Epidermal melanocyte (primary cell): ENCODE results near the gene RALGAPA2.

ENCODE experiments used
- DNase-seq: peaks from one replicate; pipeline ENCODE4 v3.0.0; 2011; ENCODE audit warnings: low spot score; ENCODE audit not compliant: insufficient read length

RALGAPA2 gene

GRCh38 chr20:20712474-20713243, at the start of gene RALGAPA2:
RALGAPA2 (minus strand) TSS chr20:20712644; CDS start chr20:20712480, 164 bp downstream.
- peak; percentile 87 for DNase-seq

GRCh38 chr20:20761301-20761700, 48.9 kb upstream of the RALGAPA2 start:
- no peak for DNase-seq

- DNase-seq, result no peak
Observed at GRCh38 chr20:20759132-20759531, 46.7 kb upstream of the RALGAPA2 start.

DNA sequence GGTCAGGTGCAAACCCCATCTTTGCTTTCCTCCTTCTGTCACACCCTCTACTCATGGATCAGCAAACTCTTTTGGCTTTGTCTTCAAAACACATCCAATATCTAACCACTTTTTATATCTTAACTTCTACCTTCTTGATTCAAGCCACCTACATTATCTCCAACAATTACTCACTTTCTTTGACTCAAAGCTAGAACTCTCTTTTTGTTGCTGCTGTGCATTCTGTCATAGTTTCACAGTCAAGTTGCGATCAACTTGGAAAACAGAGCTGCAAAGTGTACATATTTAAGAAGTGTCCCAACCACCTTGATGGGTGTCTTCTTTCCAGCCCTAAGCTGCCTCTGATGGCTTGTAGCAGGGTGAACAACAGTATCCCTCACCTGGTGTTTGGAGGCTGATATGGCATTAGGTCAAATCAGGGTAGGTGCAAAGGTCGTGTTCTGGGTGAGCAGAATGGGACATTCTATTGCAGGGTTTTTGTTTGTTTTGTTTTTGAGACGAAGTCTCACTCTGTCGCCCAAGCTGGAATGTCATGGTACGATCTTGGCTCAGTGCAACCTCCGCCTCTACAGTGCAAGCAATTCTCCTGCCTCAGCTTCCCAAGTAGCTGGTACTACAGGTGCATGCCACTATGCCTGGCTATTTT, 43.4 kb upstream of the RALGAPA2 start:
- DNase-seq, result no peak

DNA sequence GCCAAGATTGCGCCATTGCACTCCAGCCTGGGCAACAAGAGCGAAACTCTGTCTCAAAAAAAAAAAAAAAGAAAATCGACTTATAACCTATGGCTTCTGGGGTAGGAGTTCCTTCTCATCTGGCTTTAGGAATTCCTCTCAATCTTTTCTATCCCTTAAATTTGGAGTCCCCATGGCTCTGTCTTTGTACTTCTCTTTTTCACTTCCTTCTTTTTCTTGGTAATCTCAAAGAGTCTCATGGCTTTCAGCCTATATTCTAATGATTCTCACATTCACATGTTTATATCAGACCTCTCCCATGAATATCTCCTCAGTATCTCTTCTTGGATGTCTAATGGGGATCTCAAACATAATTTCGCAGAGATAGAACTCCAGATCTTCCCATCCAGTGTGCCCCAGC, 42.8 kb upstream of the RALGAPA2 start:
- DNase-seq, result no peak

- no peak for DNase-seq
Observed at GRCh38 chr20:20754714-20755113, 42.3 kb upstream of the RALGAPA2 start.

GRCh38 chr20:20752712-20753111, 40.3 kb upstream of the RALGAPA2 start:
- no peak for DNase-seq

- DNase-seq, result no peak
Observed at GRCh38 chr20:20747298-20747697, 34.9 kb upstream of the RALGAPA2 start.

DNA sequence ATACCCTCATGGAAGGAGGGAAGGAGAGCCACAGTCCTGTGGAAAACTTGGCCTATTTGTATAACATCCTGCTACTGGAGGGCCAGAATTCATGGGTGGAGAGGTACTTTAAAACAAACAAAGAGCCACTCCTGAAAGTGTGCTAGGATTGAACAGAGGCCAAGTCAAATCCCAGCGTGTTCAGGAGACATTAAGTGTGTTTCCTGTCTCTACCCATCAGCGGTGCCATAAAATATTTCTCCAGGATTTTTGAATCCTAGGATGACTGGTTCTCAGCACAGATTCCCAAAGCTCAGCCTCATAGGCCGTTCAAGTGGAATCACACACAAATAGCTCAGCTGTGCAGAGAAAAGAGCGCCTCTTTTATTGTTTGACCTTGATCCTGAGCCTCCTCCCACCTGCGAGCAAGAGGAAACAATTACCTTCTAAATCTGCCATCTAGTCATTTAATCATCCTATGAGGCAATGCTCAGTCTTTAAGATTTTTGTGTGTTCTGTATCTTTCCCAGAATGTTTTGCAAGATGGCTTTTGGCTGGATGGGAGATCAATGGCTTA, 31.8 kb upstream of the RALGAPA2 start:
- no peak for DNase-seq

GRCh38 chr20:20743511-20744169, 31.2 kb upstream of the RALGAPA2 start:
- no peak for DNase-seq

DNA sequence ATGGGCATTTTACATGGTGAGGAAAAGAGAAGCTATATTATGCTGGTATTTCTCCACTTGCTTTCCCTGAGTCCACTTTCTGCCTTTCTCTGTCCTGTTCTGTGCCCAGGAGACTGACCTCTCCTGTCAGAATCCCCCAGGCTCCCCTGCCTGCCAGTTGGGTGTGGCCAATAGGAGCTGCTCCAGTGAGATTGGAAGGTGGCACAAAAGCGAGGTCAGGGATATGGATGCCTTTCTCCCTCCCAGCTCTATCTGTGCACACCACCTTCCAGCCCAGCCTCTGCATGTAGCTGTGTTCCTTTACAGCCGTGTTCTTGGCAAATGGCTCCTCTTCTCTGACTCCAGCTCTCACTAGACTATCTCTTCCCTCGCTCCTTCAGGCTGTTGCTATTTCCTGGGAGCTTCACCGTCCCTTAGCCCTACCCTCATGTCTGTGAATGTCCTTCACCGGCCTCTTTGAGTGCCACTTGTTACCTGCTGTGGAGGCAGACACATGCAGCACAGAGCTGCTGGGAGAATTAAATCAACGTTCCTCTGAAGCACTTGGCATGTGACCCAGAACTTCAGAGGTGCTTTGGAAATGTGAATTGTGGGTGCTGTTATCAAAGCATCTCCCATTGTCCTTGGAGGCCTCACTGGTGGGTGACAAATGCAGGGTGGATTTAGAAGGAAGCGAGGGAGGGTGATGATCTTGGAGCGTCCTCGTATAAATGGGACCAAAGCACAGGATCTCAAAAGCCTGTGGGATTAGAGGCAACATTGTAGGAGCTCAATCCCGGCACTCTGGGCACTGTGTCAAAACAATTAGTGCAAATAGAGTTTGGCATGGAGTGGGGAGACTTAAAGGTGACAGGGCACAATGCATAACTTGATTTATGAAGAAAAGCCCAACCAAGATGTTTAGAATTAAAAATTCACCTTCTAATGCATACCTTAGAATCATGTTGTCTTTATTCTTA, 28.9 kb upstream of the RALGAPA2 start:
- DNase-seq, result no peak

DNA sequence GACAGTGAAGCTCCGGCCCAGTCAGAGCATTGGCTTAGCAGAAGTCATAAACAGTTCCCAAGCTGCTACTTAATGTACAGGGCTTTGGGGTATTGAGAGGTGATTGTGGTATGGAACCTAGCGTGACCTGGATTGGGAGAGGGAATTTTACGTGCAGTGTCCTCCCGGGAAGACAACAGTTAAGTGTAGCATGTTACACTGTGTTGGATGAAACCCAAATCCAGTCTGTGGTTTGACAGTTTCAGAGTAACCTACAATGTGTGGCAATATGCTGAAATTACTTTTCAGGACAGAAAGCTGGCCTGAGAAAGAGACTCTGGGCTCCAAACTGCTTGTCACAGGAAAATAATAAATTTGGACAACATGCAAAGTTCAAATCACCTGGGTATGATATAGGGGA, 28.1 kb upstream of the RALGAPA2 start:
- no peak for DNase-seq

DNA sequence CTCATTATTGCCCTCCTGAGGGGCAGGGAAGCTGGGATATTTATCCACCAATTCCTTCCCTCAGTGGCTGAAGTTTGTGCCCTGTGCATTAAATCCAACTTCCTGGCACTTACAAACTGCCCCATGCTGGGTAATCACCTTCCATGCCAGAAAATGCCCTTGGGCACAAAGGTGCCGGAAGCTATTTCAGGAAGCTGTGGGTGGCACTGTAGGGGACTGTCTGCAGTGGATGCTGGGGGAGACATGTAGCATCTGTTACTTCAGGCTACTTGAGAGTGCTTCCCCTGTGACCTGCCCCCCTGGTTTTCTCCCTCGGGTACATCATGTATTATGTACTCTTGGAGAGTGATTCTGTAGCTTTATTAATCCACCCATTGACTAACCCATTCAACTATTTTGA, 24.7 kb upstream of the RALGAPA2 start:
- DNase-seq, result no peak

- DNase-seq, result no peak
Observed at GRCh38 chr20:20736303-20736702, 23.9 kb upstream of the RALGAPA2 start.

GRCh38 chr20:20734475-20734948, 22.1 kb upstream of the RALGAPA2 start:
- DNase-seq, result no peak

DNA sequence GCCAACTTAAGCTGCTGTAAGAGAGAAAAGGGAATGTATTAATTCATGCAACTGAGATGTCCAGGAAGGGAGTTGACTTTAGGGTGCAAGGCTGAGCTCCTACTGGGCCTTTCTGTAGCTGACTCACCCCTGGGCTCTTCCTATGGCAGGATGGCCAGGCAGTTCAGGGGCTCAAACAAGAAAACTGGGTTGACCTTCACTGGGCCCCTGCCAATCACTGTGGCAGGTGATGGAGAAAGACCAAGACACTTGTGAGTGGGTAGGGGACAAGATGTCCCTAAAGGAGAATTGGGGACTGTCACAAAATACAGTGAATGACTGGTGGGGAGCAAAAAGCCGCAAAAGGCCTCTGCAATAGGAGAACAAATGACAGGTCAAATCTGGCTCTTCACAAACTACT, 21.5 kb upstream of the RALGAPA2 start:
- DNase-seq, result no peak

GRCh38 chr20:20732641-20733040, 20.2 kb upstream of the RALGAPA2 start:
- no peak for DNase-seq

DNA sequence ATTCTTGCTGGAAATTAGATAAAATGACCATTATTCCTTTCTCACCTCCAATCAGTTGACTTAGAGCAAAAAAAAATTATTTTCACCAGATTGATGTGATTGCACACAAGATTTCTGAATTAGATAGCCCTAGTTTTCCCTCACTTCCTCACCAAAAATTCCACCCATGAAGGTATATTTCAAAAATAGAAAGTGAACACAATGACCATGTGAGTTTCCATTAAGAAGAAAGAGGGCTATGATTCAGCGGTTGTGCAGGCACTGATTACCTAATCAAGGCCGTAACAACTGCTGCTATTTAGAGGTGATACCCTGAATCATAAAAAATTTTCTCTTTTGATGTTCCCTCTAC, 19.5 kb upstream of the RALGAPA2 start:
- no peak for DNase-seq

GRCh38 chr20:20731000-20731944, 18.8 kb upstream of the RALGAPA2 start:
- DNase-seq, result no peak

DNA sequence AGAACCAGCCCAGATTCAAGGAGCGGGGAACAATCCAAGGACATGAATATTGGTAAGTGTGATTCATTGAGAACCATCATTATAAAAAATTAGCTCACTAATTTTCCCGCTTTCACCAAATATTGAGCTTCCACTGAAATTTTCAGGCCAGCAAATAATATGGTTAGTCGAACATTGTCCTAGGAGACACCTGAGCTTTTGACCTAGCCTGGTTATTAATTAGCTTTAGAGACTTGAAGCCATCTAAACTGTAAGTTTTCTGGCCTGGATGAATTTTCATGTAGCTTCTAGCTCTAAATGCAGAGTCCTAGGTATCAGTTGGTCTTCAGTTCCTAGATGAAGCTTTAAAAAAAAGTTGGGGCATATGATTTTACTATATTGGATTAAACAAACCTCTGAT, 17.1 kb upstream of the RALGAPA2 start:
- DNase-seq, result no peak
